GM19395 (cell line): ENCODE data around the gene UGT1A5.
"Not testable (repeated sequence)": the region's sequence is repeated elsewhere in the genome, so short reads cannot be mapped to it uniquely, and the experiment has no call there.

Source experiments
- ATAC-seq: cut with Tn5 transposase; IDR thresholded peaks from one replicate; pipeline ENCODE4 v1.9.1; 2021; ENCODE audit warnings: mild to moderate bottlenecking, moderate library complexity; ENCODE audit not compliant: unreplicated experiment

UGT1A5 gene

DNA sequence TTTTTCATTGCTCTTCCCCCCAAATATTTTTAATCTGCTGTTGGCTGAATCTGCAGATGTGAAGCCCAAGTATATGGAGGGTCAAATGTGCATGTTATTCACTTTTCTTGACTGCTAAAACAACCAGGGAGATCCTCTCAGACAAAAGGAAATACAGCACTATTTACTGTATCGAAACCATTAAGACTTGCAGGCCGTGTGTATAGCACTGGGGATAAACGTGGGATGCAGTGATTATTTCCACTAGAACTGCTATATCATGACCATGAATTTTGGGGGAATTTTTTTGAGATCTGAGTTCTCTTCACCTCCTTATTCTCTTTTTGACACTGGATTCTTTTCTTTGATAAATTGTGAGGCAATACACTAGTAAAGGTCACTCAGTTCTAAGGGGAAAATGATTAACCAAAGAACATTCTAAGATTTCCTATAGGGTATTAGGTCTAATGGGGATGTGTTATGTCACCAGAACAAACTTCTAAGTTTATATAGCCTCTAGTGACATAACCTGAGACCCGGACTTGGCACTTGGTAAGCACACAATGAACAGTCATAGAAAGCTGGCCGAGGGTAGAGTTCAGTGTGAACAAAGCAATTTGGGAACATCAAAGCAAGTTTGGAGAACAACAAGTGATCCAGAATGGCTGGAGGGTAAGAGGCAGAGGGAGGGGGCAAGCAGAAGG lies 32.5 kb downstream of the UGT1A5 start:
- ATAC-seq: no peak

DNA sequence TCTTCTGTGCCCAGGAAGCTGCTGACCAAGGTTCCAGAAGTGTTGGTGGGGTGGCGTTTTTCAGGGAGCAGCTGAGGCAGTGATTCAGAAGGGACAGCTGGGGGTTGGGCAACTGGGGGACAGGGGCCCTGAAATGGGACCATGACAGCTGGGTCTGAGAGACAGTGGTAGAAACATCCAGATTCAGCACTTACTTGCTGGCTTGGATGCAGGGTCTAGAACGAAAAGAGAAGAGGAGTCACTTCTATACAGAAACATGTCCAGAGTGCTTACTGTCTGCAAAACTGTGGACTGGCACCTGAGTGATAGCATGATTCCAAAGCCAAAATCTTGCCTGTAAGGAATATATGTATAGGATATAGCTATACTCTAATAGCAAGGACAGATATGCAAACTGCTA lies 33.1 kb downstream of the UGT1A5 start:
- not testable (repeated sequence) for ATAC-seq

DNA sequence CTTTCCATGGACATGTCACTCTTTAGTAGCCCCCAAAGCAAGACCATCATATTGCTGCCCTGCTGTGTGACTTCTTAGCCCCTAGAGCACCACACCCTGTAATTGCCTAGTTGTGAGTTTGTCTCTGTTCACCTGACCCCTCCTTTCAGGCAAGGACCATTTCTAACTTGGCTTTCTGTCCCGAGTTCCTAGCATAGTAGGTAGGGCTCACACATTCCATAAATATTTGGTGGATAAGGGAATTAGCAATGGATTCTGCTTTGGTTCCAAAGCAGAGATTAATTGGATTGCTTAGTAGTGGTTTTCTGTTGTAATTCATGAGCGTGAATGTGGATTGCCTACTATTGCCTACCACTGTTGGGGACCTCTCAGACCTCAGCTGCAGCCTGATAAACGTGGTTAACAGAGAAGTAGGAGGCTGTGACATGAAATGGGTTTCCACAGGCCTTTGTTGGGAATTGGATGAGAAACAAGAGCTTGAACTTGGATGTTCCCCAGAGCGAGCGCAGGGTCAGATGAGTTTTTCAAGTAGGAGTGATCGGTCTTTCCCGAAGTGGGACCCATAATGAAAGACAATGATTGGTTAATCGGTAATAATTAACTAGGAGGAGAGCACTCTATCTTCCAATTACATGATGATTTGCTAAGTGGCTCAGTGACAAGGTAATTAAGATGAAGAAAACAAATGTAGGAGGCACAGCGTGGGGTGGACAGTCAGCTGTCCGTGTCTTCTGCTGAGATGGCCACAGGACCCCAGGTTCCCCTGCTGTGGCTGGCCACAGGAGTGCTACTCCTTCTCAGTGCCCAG lies 34.0 kb downstream of the UGT1A5 start:
- no peak for ATAC-seq

DNA sequence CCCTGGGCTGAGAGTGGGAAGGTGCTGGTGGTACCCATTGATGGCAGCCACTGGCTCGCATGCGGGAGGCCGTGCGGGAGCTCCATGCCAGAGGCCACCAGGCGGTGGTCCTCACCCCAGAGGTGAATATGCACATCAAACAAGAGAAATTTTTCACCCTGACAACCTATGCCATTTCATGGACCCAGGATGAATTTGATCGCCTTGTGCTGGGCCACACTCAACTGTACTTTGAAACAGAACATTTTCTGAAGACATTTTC lies 34.5 kb downstream of the UGT1A5 start:
- ATAC-seq: no peak

DNA sequence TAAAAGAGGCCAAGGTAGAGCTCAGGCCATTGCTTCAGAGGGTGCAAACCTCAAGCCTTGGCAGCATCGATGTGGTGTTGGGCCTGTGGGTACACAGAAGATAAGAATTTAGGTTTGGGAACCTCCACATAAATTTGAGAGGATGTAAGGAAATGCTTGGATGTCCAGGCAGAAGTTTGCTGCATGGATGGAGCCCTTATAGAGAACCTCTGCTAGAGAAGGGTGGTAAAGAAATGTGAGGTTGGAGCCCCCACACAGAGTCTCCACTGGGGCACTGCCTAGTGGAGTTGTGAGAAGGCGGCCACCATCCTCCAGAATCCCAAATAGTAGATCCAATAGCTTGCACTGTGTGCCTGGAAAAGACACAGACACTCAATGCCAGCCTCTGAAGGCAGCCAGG lies 38.0 kb downstream of the UGT1A5 start:
- ATAC-seq: not testable (repeated sequence)

DNA sequence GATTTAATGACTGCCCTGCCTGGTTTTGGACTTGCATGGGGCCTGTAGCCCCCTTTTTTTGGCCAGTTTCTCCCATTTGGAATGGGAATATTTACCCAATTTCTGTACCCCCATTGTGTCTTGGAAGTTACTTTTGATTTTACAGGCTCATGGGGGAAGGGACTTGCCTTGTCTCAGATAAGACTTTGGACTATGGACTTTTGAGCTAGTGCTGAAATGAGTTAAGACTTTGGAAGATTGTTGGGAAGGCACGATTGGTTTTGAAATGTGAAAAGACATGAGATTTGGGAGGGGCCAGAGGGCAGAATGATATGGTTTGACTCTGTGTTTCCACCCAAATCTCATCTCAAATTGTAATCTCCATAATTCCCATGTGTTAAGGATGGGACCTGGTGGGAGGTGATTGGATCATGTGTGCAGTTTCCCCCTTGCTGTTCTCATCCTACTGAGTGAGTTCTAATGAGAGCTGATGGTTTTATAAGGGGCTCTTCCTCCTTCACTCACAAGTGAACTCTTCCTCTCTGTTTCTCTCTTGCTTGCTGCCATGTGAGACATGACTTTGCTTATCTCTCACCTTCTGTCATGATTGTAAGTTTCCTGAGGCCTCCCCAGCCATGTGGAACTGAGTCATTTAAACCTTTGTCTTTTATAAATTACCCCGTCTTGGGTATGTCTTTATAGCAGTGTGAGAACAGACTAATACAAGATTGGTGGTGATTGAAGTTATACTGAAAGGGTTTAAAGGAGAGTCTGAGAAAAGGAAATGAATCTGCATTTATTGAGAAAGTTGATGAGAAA lies 38.7 kb downstream of the UGT1A5 start:
- ATAC-seq: not testable (repeated sequence)

DNA sequence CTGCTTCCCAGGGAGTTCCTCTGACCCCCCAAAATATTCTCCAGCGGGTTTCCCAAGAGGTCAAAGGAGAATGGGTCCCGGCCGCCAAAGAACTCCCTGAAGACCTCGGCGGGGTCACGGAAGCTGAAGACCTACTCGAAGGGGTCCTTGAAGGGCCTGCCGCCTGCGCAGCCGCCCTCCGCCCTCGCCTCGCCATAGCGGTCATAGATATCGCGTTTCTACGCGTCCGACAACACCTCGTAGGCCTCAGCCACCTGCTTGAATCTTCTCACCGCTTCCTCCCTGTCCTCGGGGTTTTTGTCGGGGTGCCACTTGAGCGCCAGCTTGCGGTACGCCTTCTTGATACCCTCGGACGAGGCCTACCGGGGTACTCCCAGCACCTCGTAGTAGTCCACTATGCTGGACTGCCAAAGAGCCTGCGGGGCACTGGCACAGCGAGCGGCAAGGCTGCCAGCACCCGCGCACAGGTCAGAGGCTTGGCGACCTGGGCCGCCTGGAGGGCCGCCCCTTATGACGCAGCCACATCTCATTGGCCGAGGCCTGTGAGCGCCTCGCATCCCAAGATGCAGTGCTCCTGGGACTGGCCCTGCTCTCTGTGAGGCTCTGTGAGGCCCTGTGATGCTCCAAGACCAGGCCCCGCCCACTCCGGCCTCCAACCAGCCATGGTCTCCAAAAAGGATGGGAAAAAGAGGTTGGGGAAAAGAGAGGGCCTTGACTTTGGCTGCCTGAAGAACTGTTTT lies 42.3 kb downstream of the UGT1A5 start:
- no peak for ATAC-seq

DNA sequence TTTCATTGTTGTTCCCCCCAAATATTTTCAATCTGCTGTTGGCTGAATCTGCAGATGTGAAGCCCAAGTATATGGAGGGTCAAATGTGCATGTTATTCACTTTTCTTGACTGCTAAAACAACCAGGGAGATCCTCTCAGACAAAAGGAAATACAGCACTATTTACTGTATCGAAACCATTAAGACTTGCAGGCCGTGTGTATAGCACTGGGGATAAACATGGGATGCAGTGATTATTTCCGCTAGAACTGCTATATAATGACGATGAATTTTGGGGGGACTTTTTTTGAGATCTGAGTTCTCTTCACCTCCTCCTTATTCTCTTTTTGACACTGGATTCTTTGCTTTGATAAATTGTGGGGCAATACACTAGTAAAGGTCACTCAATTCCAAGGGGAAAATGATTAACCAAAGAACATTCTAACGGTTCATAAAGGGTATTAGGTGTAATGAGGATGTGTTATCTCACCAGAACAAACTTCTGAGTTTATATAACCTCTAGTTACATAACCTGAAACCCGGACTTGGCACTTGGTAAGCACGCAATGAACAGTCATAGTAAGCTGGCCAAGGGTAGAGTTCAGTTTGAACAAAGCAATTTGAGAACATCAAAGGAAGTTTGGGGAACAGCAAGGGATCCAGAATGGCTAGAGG lies 43.8 kb downstream of the UGT1A5 start:
- ATAC-seq: no peak

DNA sequence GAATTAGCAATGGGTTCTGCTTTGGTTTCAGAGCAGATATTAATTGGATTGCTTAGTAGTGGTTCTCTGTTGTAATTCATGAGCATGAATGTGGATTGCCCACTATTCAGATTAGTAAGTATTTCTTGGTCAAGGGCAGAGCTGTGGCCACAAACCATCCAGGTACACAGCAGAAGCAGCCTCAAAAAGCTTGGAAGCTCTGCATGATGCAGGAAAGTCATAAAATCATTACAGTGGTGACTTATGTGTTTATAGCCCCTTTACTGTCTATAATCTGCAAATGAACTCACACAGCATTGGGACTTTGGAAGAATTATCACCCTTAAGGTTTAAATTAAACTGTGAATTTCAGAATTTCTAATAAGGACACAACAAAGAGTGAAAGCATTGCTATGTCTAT lies 45.4 kb downstream of the UGT1A5 start:
- ATAC-seq: no peak

DNA sequence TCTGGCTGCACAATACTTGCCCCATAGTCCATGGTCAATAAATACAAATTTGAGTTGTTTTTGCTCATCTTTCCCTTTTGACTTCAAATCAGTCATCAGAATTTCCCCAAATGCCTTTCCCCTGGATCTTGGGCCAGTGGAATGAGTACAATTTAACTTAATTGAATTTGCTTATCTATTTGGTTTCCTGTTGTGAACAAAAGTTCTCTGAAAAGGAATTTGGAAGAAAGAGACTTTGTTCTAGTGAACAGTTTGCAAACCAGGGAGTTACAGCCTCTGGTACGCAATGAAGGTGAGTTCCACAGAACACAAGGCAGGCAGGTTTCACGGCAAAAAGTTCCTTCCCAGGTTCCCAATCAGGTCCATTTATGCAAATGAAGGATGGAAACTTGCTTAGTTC lies 46.1 kb downstream of the UGT1A5 start:
- ATAC-seq: no peak

DNA sequence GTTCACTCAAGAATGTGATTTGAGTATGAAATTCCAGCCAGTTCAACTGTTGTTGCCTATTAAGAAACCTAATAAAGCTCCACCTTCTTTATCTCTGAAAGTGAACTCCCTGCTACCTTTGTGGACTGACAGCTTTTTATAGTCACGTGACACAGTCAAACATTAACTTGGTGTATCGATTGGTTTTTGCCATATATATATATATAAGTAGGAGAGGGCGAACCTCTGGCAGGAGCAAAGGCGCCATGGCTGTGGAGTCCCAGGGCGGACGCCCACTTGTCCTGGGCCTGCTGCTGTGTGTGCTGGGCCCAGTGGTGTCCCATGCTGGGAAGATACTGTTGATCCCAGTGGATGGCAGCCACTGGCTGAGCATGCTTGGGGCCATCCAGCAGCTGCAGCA lies 47.3 kb downstream of the UGT1A5 start, which contains the start of gene UGT1A1:
TSS of gene UGT1A1 (plus strand) at position 228 of the 400 bp plus-strand sequence. CDS start at position 246, 18 bp downstream.
- ATAC-seq: no peak

DNA sequence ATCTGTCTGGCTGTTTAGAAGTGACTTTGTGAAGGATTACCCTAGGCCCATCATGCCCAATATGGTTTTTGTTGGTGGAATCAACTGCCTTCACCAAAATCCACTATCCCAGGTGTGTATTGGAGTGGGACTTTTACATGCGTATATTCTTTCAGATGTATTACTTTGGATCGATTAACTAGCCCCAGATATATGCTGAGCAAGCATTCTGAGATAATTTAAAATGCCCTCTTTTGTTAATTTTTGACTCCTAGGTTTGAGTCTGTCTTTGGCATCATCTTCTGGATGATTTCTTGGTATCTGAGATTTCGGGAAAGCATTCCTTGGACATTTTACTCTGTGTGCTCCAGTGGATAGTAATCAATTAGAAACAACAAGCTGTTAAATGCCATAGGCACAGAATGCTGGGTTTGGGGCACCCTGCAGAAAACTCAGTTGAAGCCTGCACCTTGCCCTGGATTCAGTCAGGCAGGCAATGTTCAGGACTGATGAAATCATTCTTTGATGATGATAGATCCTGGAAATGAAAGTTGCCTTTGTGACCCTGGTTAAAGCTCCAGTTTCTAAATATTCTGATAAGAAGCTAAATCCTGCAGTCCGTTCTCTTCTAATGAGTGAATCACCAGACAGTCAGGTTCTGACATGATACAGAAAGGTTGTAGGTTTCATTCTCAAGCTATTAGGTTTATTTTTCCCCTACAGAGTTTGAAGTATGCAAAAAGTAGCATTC lies 48.5 kb downstream of the UGT1A5 start:
- no peak for ATAC-seq

DNA sequence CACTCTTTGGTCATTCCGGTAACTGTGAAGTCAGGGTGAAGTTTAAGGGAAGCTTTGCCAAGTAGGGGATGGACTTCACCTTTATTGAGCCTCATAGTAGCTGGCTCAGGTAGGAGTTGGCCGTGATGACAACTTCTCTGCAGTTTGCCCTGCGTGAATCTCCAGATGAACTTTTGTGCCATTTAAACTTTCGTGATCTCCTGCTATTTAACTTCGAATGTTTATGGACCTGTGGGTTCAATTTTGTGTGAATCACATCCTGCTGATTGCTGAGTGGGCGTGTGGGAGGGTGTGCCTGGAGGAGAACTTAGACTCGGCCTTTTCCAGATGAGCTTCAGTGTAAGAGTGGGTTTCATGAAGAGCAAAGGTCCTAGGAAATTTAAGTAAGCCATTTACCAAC lies 51.6 kb downstream of the UGT1A5 start:
- no peak for ATAC-seq

DNA sequence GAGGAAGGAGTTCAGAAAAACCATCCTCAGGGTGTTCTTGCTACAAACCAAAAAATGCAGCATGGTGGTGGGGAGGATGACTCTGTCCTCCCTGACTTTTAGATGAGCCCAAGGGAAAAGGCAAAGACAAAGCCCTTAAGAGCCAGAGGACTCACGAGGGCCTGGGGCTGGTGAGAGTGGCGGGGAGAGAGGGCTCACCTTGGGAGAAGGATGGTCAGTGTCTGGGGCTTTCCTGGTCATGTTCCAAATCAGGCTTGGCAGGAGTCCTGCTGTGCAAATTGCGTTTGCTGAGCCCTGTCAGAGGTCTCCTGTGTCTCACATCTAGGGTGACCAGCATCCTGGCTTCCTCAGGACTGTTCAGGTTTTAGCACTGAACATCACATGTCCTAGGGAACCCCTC lies 52.1 kb downstream of the UGT1A5 start:
- no peak for ATAC-seq

DNA sequence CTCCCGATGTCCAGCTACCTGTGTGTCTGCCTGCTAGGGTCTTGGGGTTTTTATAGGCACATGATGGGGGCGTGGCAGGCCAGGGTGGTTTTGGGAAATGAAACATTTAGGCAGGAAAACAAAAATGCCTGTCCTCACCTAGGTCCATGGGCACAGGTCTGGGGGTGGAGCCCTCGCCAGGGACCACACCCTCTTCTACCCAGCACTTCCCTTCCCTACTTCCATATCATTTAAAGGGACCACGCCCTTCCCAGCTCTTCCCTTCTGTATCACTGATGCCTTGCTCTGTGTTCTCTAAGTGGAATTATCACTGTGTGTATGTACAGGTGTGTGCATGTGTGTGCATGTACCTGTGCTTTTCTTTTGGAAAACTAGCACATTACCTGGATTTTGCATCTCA lies 53.7 kb downstream of the UGT1A5 start:
- no peak for ATAC-seq

DNA sequence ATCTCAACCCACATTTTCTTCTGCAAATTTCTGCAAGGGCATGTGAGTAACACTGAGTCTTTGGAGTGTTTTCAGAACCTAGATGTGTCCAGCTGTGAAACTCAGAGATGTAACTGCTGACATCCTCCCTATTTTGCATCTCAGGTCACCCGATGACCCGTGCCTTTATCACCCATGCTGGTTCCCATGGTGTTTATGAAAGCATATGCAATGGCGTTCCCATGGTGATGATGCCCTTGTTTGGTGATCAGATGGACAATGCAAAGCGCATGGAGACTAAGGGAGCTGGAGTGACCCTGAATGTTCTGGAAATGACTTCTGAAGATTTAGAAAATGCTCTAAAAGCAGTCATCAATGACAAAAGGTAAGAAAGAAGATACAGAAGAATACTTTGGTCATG lies 55.4 kb downstream of the UGT1A5 start:
- ATAC-seq: no peak

DNA sequence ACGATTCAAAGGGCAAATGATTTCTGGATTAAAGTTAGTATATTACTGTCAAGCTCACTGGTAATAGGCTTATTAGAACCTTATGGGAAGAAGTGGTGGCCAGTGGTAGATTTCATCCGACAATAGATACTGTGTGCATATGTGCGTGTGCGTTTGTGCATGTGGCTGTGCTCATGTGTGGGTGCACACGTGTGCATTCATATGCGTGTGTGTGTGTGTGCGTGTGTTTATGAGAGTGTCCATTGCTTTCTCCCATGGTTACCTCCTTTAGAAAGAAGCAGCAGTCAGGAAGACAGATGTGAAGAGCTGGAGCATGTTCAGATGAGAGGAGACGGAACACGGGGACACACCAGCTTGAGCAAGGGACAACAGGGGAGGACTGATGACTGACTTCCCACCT lies 56.6 kb downstream of the UGT1A5 start:
- ATAC-seq: no peak

DNA sequence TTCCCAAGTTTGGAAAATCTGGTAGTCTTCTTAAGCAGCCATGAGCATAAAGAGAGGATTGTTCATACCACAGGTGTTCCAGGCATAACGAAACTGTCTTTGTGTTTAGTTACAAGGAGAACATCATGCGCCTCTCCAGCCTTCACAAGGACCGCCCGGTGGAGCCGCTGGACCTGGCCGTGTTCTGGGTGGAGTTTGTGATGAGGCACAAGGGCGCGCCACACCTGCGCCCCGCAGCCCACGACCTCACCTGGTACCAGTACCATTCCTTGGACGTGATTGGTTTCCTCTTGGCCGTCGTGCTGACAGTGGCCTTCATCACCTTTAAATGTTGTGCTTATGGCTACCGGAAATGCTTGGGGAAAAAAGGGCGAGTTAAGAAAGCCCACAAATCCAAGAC lies 59.4 kb downstream of the UGT1A5 start:
- ATAC-seq: no peak

DNA sequence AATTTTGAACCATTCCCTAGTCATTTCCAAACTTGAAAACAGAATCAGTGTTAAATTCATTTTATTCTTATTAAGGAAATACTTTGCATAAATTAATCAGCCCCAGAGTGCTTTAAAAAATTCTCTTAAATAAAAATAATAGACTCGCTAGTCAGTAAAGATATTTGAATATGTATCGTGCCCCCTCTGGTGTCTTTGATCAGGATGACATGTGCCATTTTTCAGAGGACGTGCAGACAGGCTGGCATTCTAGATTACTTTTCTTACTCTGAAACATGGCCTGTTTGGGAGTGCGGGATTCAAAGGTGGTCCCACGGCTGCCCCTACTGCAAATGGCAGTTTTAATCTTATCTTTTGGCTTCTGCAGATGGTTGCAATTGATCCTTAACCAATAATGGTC lies 59.9 kb downstream of the UGT1A5 start:
- ATAC-seq: no peak

DNA sequence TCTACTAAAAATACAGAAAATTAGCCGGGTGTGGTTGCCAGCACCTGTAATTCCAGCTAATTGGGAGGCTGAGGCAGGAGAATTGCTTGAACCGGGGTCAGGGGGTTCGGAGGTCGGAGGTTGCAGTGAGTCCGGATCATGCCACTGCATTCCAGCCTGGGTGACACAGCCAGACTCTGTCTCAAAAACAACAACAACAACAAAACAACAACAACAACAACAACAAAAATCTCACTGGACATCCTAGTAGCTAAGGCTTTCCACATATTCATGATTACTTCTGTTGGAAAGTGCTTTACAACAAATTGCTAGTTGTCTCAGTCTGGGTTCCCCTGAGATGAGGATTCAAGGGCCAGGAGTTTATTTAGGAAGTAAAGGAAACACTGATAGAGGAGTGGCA lies 61.1 kb downstream of the UGT1A5 start:
- ATAC-seq: no peak
